Right lobe of liver (tissue), 6 donors: ENCODE data around the gene IQSEC1. TPM values are rescaled to one million over a fixed set of nuclear protein-coding genes. Genes with fewer than 3 reads are reported as not detected.

Experiments used
- ATAC-seq, 4 donors: fragments of 200-7000 bp; cut with Tn5 transposase; one replicate each; pipeline ENCODE4 v1.9.1; 2020; ENCODE audit warnings: mild to moderate bottlenecking in 4 of 4, moderate library complexity in 4 of 4
- DNase-seq, 3 donors: peaks; one replicate each; pipeline ENCODE4 v3.0.0-alpha.2; 2020
- H3K27ac ChIP-seq, 3 donors: fragments of 200-600 bp; one replicate each; pipeline ENCODE4 v1.8.0; 2022
- H3K27me3 ChIP-seq, 2 donors: fragments of 200-600 bp; one replicate each; pipeline ENCODE4 v1.8.0; 2022
- H3K36me3 ChIP-seq, 4 donors: fragments of 200-600 bp; sonication (generic) in 1 of 4; one replicate each; pipeline versions ENCODE4 v1.5.1 to v1.8.0; 2017 to 2022; ENCODE audit warnings: control low read depth in 1 of 4
- H3K4me1 ChIP-seq, 4 donors: fragments of 200-600 bp; sonication (generic) in 1 of 4; one replicate each; pipeline versions ENCODE4 v1.5.1 to v1.8.0; 2017 to 2022; ENCODE audit warnings: control low read depth in 1 of 4
- H3K4me3 ChIP-seq, 3 donors: fragments of 200-600 bp; one replicate each; pipeline ENCODE4 v1.8.0; 2022
- H3K9me3 ChIP-seq, 4 donors: fragments of 200-600 bp; sonication (generic) in 1 of 4; one replicate each; pipeline versions ENCODE4 v1.5.1 to v1.8.0; 2017 to 2022; ENCODE audit warnings: control low read depth in 1 of 4
- CTCF ChIP-seq, 4 donors: fragments of 200-600 bp in 3 of 4; fragments of 450-650 bp in 1 of 4; IDR thresholded peaks; one replicate each; pipeline versions ENCODE4 v1.5.1 to v1.8.0; 2016 to 2022; ENCODE audit warnings: antibody characterized with exemption in 4 of 4, mild to moderate bottlenecking in 2 of 4
- POLR2A ChIP-seq: fragments of 450-650 bp; IDR thresholded peaks from one replicate; pipeline ENCODE4 v1.6.1; 2017; ENCODE audit warnings: antibody characterized with exemption, mild to moderate bottlenecking
- WGBS: methylation state at CpG from one replicate; pipeline ENCODE4 v1.1.6; 2018; ENCODE audit warnings: low coverage, low lambda C conversion rate; ENCODE audit not compliant: insufficient coverage; ENCODE audit errors: missing lambda C conversion rate; 5-methylcytosine and 5-hydroxymethylcytosine counted together
- intact Hi-C, 2 donors: fragments of 100-400 bp; cut with DNase I; formaldehyde crosslinking; loops; one replicate each; pipeline versions ENCODE4 v1.11.2 to v1.14.1; 2022
- total RNA-seq, 6 experiments: library from RNA; depleted of rRNA in 2 of 6; stranded (reverse); fragments of >200 nt in 2 of 6; fragmentation: NEBNext Ultra II Directional in 3 of 6; extraction: Animal tissue kit (Norgen Biotek cat#: 25700) in 3 of 6; gene quantifications; one replicate each; pipeline versions ENCODE4 v1.1.0 to v1.2.4, GENCODE V29; 2016 to 2023
- donor health status: DM: no; HTN: yes; CAD: no.
- donor health status: DM: no; HTN: no; CAD: no.
- donor health status: DM: no; HTN: no; CAD: no.
- donor health status: DM: no; HTN: yes; CAD: no.
- donor health status: DM: no; HTN: yes; CAD: no.

IQSEC1 gene
- total RNA-seq, 6 experiments from 2014 or later = 32.1 to 61.3 (median 48.9) TPM

- DNase-seq (peak in 1 of 3 donors; percentile 57), ATAC-seq (no peak)
- Histone ChIP-seq H3K36me3 (no peaks in the 10 kb centered on the region), H3K4me3 (no peak overlapping the region), H3K27me3 (no peaks in the 10 kb centered on the region), H3K27ac (no peak overlapping the region), H3K9me3 (no peaks in the 10 kb centered on the region), H3K4me1 (no peaks in the 10 kb centered on the region)
- no peak for TF ChIP-seq POLR2A
- TF ChIP-seq CTCF (IDR thresholded peaks at IDR 0.05) = no peak
- intact Hi-C loops = no loop called here
- 94% methylated on average over 7 of the region's 16 CpGs for WGBS
Observed at GRCh38 chr3:13045241-13045903, 27.9 kb downstream of the IQSEC1 start.

- intact Hi-C loops = no loop called here
Observed at GRCh38 chr3:13044496-13045240, 28.6 kb downstream of the IQSEC1 start.

GRCh38 chr3:13043656-13044055 lies 29.6 kb downstream of the IQSEC1 start:
- Histone ChIP-seq H3K27me3 (no peaks in the 10 kb centered on the region), H3K27ac (no peak overlapping the region), H3K36me3 (no peaks in the 10 kb centered on the region), H3K9me3 (no peaks in the 10 kb centered on the region), H3K4me3 (no peak overlapping the region), H3K4me1 (no peaks in the 10 kb centered on the region)
- WGBS = 83% methylated on average over 9 of the region's 9 CpGs
- DNase-seq (peak in 1 of 3 donors; percentile 42), ATAC-seq (no peak)
- intact Hi-C loops = no loop called here
- TF ChIP-seq CTCF (IDR thresholded peaks at IDR 0.05) (no peak), POLR2A (no peak)

More at GRCh38 chr3:13044496-13045240, 28.6 kb downstream of the IQSEC1 start:
- TF ChIP-seq POLR2A (no peak), CTCF (IDR thresholded peaks at IDR 0.05) (no peak)
- WGBS = 100% methylated on average over 1 of the region's 13 CpGs
- no peak overlapping the region for H3K27ac ChIP-seq
- no peaks in the 10 kb centered on the region for H3K9me3 ChIP-seq
- no peaks in the 10 kb centered on the region for H3K36me3 ChIP-seq
- no peaks in the 10 kb centered on the region for H3K27me3 ChIP-seq
- no peaks in the 10 kb centered on the region for H3K4me1 ChIP-seq
- peak in 1 of 3 donors; percentile 52 for DNase-seq
- no peak overlapping the region for H3K4me3 ChIP-seq
- no peak for ATAC-seq

- no peaks in the 10 kb centered on the region for H3K27me3 ChIP-seq
- intact Hi-C loops = no loop called here
- TF ChIP-seq CTCF (IDR thresholded peaks at IDR 0.05) = no peak
- TF ChIP-seq POLR2A = no peak
- DNase-seq (peak in 1 of 3 donors; percentile 46), ATAC-seq (no peak)
- no peaks in the 10 kb centered on the region for H3K4me1 ChIP-seq
- H3K9me3 ChIP-seq = no peaks in the 10 kb centered on the region
- no peak overlapping the region for H3K4me3 ChIP-seq
- H3K27ac ChIP-seq = no peak overlapping the region
- H3K36me3 ChIP-seq = no peaks in the 10 kb centered on the region
- WGBS = 94% methylated on average over 6 of the region's 20 CpGs
Observed at GRCh38 chr3:13042715-13043271, 30.4 kb downstream of the IQSEC1 start.
